Esophagus (tissue), 2 donors: ENCODE measurements around the gene BMPR2. TPM values are rescaled to one million over a fixed set of nuclear protein-coding genes. Genes with fewer than 3 reads are reported as not detected.

Source experiments
- polyA plus RNA-seq, 2 donors: library from polyadenylated mRNA; stranded (reverse); fragments of 200-250 nt; gene quantifications; one replicate each; pipeline ENCODE4 v1.2.3, GENCODE V29; 2013
- donor health status: healthy with polysubstance abuse.
- donor health status: Bipolar disorder and iron deficiency.

The BMPR2 gene
- polyA plus RNA-seq, 2 donors = 4.7 to 5.2 TPM

Other genes with a start within 250 kb of the BMPR2 start
- 10 to 100 TPM; 60.1 to 73.5 TPM for gene SUMO1, start 137.7 kb upstream of the BMPR2 start, polyA plus RNA-seq
- gene NOP58, start 110.6 kb upstream of the BMPR2 start, polyA plus RNA-seq = 10 to 100 TPM; 50.1 to 61.9 TPM